Kidney (tissue), 14 donors: Measurements from ENCODE around the gene ACSF3. TPM values are rescaled to one million over a fixed set of nuclear protein-coding genes. Genes with fewer than 3 reads are reported as not detected.
A peak's percentile ranks its signal among the peaks of the same experiment; 100 is the strongest.

Experiments used
- DNase-seq, 5 donors: peaks; one replicate each; pipeline ENCODE4 v3.0.0-alpha.2; 2013 to 2020
- FAIRE-seq: peaks from 2 replicates; lab custom pipeline; 2012; peaks lifted over from hg19 to GRCh38; lab: Jason Lieb, UNC
- H3K27ac ChIP-seq, 2 donors: one replicate each; pipeline ENCODE4 v1.7.0; 2013; ENCODE audit warnings: low read depth in 2 of 2, low read length in 2 of 2, inconsistent platforms in 1 of 2
- H3K27me3 ChIP-seq: one replicate; pipeline ENCODE4 v1.7.1; 2013; ENCODE audit warnings: low read length, inconsistent platforms; ENCODE audit not compliant: control insufficient read depth, insufficient read depth
- H3K36me3 ChIP-seq, 3 donors: one replicate each; pipeline versions ENCODE4 v1.7.0 to v1.7.1; 2013; ENCODE audit warnings: low read length in 3 of 3, control low read depth in 1 of 3, inconsistent platforms in 1 of 3; ENCODE audit not compliant: insufficient read depth in 3 of 3, control insufficient read depth in 2 of 3
- H3K4me1 ChIP-seq, 3 donors: one replicate each; pipeline versions ENCODE4 v1.7.0 to v1.7.1; 2013; ENCODE audit warnings: low read length in 3 of 3, inconsistent platforms in 1 of 3, low read depth in 1 of 3; ENCODE audit not compliant: control insufficient read depth in 2 of 3, insufficient read depth in 2 of 3
- H3K4me3 ChIP-seq, 3 donors: one replicate each; pipeline versions ENCODE4 v1.7.0 to v1.8.1; 2013; ENCODE audit warnings: low read length in 3 of 3, control low read depth in 1 of 3, inconsistent platforms in 1 of 3
- H3K9ac ChIP-seq, 3 donors: one replicate each; pipeline versions ENCODE4 v1.7.0 to v1.7.1; 2013; ENCODE audit warnings: low read length in 3 of 3, control low read depth in 1 of 3, inconsistent platforms in 1 of 3
- H3K9me3 ChIP-seq, 3 donors: one replicate each; pipeline versions ENCODE4 v1.7.0 to v1.7.1; 2013; ENCODE audit warnings: low read length in 3 of 3, control low read depth in 1 of 3, inconsistent platforms in 1 of 3; ENCODE audit not compliant: control insufficient read depth in 2 of 3, insufficient read depth in 1 of 3
- intact Hi-C: fragments of 100-400 bp; cut with DNase I; formaldehyde crosslinking; loops from one replicate; pipeline ENCODE4 v1.11.1; 2022
- polyA plus RNA-seq: library from polyadenylated mRNA; stranded (reverse); fragments of 350-450 nt; fragmentation: Illumina TruSeq; extraction: RNeasy Lipid Tissue Mini Kit (QIAGEN cat#74804); gene quantifications from one replicate; pipeline ENCODE4 v1.2.3, GENCODE V29; 2014; ENCODE audit warnings: low read depth, low replicate concordance; ENCODE audit not compliant: insufficient read depth
- total RNA-seq: library from RNA; stranded (reverse); fragmentation: NEBNext Ultra II Directional; extraction: Animal tissue kit (Norgen Biotek cat#: 25700); gene quantifications from one replicate; pipeline ENCODE4 v1.2.1, GENCODE V29; 2021
- TF ChIP-seq, protein P1 (sequence below): IDR thresholded peaks from 3 replicates; pipeline ENCODE4 v1.5.1; 2012; ENCODE audit warnings: mild to moderate bottlenecking, moderate library complexity, borderline replicate concordance; ENCODE audit not compliant: insufficient read depth; ENCODE audit errors: extremely low read depth
- donor health status: control.
- donor health status: control.
- donor health status: control.
- donor health status: control.
- donor health status: control.
- donor health status: DM: yes; HTN: yes; CAD: no.
- donor health status: Normal renal cell carcinoma (clear cell type).

ACSF3 gene
- total and polyA plus RNA-seq, 2 donors from 2014 or later: 33.2 to 39.0 TPM

GRCh38 chr16:89152831-89153700, 59.4 kb downstream of the ACSF3 start:
- Histone ChIP-seq H3K9me3 (peaks cover 0 to 10% (median 0%) of the 10 kb centered on the region in 3 donors), H3K4me3 (no peak overlapping the region), H3K27ac (no peak overlapping the region), H3K27me3 (no peaks in the 10 kb centered on the region), H3K4me1 (peaks cover 0 to 15% (median 9%) of the 10 kb centered on the region in 3 donors), H3K36me3 (peaks cover 0 to 14% (median 2%) of the 10 kb centered on the region in 3 donors), H3K9ac (no peak overlapping the region)
- no peak for FAIRE-seq
- TF ChIP-seq, protein P1, sequence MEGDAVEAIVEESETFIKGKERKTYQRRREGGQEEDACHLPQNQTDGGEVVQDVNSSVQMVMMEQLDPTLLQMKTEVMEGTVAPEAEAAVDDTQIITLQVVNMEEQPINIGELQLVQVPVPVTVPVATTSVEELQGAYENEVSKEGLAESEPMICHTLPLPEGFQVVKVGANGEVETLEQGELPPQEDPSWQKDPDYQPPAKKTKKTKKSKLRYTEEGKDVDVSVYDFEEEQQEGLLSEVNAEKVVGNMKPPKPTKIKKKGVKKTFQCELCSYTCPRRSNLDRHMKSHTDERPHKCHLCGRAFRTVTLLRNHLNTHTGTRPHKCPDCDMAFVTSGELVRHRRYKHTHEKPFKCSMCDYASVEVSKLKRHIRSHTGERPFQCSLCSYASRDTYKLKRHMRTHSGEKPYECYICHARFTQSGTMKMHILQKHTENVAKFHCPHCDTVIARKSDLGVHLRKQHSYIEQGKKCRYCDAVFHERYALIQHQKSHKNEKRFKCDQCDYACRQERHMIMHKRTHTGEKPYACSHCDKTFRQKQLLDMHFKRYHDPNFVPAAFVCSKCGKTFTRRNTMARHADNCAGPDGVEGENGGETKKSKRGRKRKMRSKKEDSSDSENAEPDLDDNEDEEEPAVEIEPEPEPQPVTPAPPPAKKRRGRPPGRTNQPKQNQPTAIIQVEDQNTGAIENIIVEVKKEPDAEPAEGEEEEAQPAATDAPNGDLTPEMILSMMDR: no peak
- intact Hi-C loops: no loop called here
- peak in 1 of 5 donors; percentile 72 for DNase-seq

GRCh38 chr16:89153848-89154271, 60.2 kb downstream of the ACSF3 start:
- Histone ChIP-seq H3K36me3 (peaks cover 0 to 14% (median 0%) of the 10 kb centered on the region in 3 donors), H3K9me3 (peaks cover 0 to 8% (median 0%) of the 10 kb centered on the region in 3 donors), H3K27ac (no peak overlapping the region), H3K9ac (no peak overlapping the region), H3K4me3 (no peak overlapping the region), H3K27me3 (no peaks in the 10 kb centered on the region), H3K4me1 (peaks cover 0 to 15% (median 9%) of the 10 kb centered on the region in 3 donors)
- no peak for FAIRE-seq
- DNase-seq: no peak
- TF ChIP-seq, protein P1: no peak
- intact Hi-C loops: no loop called here

- TF ChIP-seq, protein P1: no peak
- FAIRE-seq: no peak
- DNase-seq: peak in 1 of 5 donors; percentile 73
- Histone ChIP-seq H3K27ac (no peak overlapping the region), H3K36me3 (peaks cover 0 to 14% (median 0%) of the 10 kb centered on the region in 3 donors), H3K9me3 (peaks cover 0 to under 1% (median 0%) of the 10 kb centered on the region in 3 donors), H3K9ac (no peak overlapping the region), H3K4me1 (peaks cover 0 to 15% (median 9%) of the 10 kb centered on the region in 3 donors), H3K27me3 (no peaks in the 10 kb centered on the region), H3K4me3 (no peak overlapping the region)
- intact Hi-C loops: no loop called here
Observed at GRCh38 chr16:89154390-89155183, 60.9 kb downstream of the ACSF3 start.
